ENCODE data around the gene SSBP3. TPM values are rescaled to one million over a fixed set of nuclear protein-coding genes. Genes with fewer than 3 reads are reported as not detected.
A peak's percentile ranks its signal among the peaks of the same experiment; 100 is the strongest.

Gene SSBP3
- total and polyA plus RNA-seq, 2 of the 13 experiments (the other 11 are each of a cell fraction or from before 2014, with no cell fraction given): 8.5 to 17.6 TPM

- TF ChIP-seq AHDC1 (CRISPR knock-in tag; IDR thresholded peaks at IDR 0.05; ENCODE audit: borderline replicate concordance) (no peak), ELK4 (CRISPR knock-in tag; IDR thresholded peaks at IDR 0.05; ENCODE audit: borderline replicate concordance) (no peak), PATZ1 (CRISPR knock-in tag; IDR thresholded peaks at IDR 0.05) (0 out of 2 replicates have a peak, but pooled peaks have one; percentile 15)
Measured at GRCh38 chr1:54405898-54406293, 298 bp downstream of the SSBP3 start (continued).
